Measurements from ENCODE around the gene KNL1. TPM values are rescaled to one million over a fixed set of nuclear protein-coding genes. Genes with fewer than 3 reads are reported as not detected.

Gene KNL1
- total RNA-seq, 1 experiment from 2014 or later = 40.3 TPM

GRCh38 chr15:40603935-40604334, 9.9 kb downstream of the KNL1 start:
- ChIA-PET POLR2A (ENCODE audit: low non-redundant PET) (no interaction called here), CTCF (interaction anchor here (0.8 kb wide), 1 partner anchor 14 kb away, joined by 5 read pairs; no protein-coding TSS in a partner anchor)
- intact Hi-C loops (cut with micrococcal nuclease; ENCODE audit: unreplicated experiment) = no loop called here
- H3K4me1 ChIP-seq (ENCODE audit: insufficient read depth, low read length, poor library complexity, severe bottlenecking) = peaks cover 3% of the 10 kb centered on the region
- H3K4me3 ChIP-seq (ENCODE audit: low read depth, low read length, poor library complexity, severe bottlenecking) = no peak overlapping the region
- no peak for DNase-seq (ENCODE audit: low spot score)
- TF ChIP-seq CTCF (conservative IDR thresholded peaks at IDR 0.05; ENCODE audit: low read depth, low read length) (no peak), EZH2 (IDR thresholded peaks at IDR 0.05; ENCODE audit: borderline replicate concordance, low read depth, low read length, poor library complexity, severe bottlenecking) (no peak)
- H3K27ac ChIP-seq (ENCODE audit: low read depth, low read length, poor library complexity, severe bottlenecking) = no peak overlapping the region
- H3K36me3 ChIP-seq (ENCODE audit: insufficient read depth, low read length, poor library complexity, severe bottlenecking) = peaks cover 16% of the 10 kb centered on the region
- no peaks in the 10 kb centered on the region for H3K27me3 ChIP-seq (replicated peaks; ENCODE audit: insufficient read depth, low read depth, low read length, poor library complexity)
- BruUV-seq (replicated peaks) = no TSS peak
- no peaks in the 10 kb centered on the region for H3K9me3 ChIP-seq (ENCODE audit: low read depth, low read length, poor library complexity, severe bottlenecking)

- CTCF ChIA-PET = no interaction called here
- intact Hi-C loops (cut with micrococcal nuclease; ENCODE audit: unreplicated experiment) = no loop called here
- peaks cover 24% of the 10 kb centered on the region for H3K36me3 ChIP-seq (ENCODE audit: insufficient read depth, low read length, poor library complexity, severe bottlenecking)
- no peaks in the 10 kb centered on the region for H3K9me3 ChIP-seq (ENCODE audit: low read depth, low read length, poor library complexity, severe bottlenecking)
- H3K4me3 ChIP-seq (ENCODE audit: low read depth, low read length, poor library complexity, severe bottlenecking) = no peak overlapping the region
- H3K4me1 ChIP-seq (ENCODE audit: insufficient read depth, low read length, poor library complexity, severe bottlenecking) = no peaks in the 10 kb centered on the region
- no peak for DNase-seq (ENCODE audit: low spot score)
- BruUV-seq (replicated peaks) = no TSS peak
- POLR2A ChIA-PET (ENCODE audit: low non-redundant PET) = no interaction called here
- no peak for TF ChIP-seq CTCF (conservative IDR thresholded peaks at IDR 0.05; ENCODE audit: low read depth, low read length)
- no peak for TF ChIP-seq EZH2 (IDR thresholded peaks at IDR 0.05; ENCODE audit: borderline replicate concordance, low read depth, low read length, poor library complexity, severe bottlenecking)
- no peak overlapping the region for H3K27ac ChIP-seq (ENCODE audit: low read depth, low read length, poor library complexity, severe bottlenecking)
- H3K27me3 ChIP-seq (replicated peaks; ENCODE audit: insufficient read depth, low read depth, low read length, poor library complexity) = no peaks in the 10 kb centered on the region
These were observed 19.0 kb downstream of the KNL1 start for GRCh38 chr15:40613080-40613479.

- no peaks in the 10 kb centered on the region for H3K9me3 ChIP-seq (ENCODE audit: low read depth, low read length, poor library complexity, severe bottlenecking)
- no peak overlapping the region for H3K27ac ChIP-seq (ENCODE audit: low read depth, low read length, poor library complexity, severe bottlenecking)
- intact Hi-C loops (cut with micrococcal nuclease; ENCODE audit: unreplicated experiment) = no loop called here
- H3K27me3 ChIP-seq (replicated peaks; ENCODE audit: insufficient read depth, low read depth, low read length, poor library complexity) = no peaks in the 10 kb centered on the region
- no peak overlapping the region for H3K4me3 ChIP-seq (ENCODE audit: low read depth, low read length, poor library complexity, severe bottlenecking)
- BruUV-seq (replicated peaks) = no TSS peak
- POLR2A ChIA-PET (ENCODE audit: low non-redundant PET) = no interaction called here
- CTCF ChIA-PET = no interaction called here
- H3K36me3 ChIP-seq (ENCODE audit: insufficient read depth, low read length, poor library complexity, severe bottlenecking) = peaks cover 24% of the 10 kb centered on the region
- TF ChIP-seq CTCF (conservative IDR thresholded peaks at IDR 0.05; ENCODE audit: low read depth, low read length) (no peak), EZH2 (IDR thresholded peaks at IDR 0.05; ENCODE audit: borderline replicate concordance, low read depth, low read length, poor library complexity, severe bottlenecking) (no peak)
- DNase-seq (ENCODE audit: low spot score) = peak; percentile 24
- no peaks in the 10 kb centered on the region for H3K4me1 ChIP-seq (ENCODE audit: insufficient read depth, low read length, poor library complexity, severe bottlenecking)
These were observed 24.0 kb downstream of the KNL1 start for GRCh38 chr15:40618023-40618422.
